Testis (tissue), 2 donors: ENCODE measurements around the gene MPC1L.

Source experiments
- POLR2A ChIP-seq: fragments of 450-650 bp; IDR thresholded peaks from one replicate; pipeline ENCODE4 v1.6.1; 2017; ENCODE audit warnings: antibody characterized with exemption, mild to moderate bottlenecking, moderate library complexity
- TF ChIP-seq, protein P1 (sequence below), 3 experiments: fragments of 450-650 bp in 2 of 3; fragments of 200-600 bp in 1 of 3; sonication (generic) in 1 of 3; IDR thresholded peaks; one replicate each; pipeline ENCODE4 v1.5.1; 2016 to 2019; ENCODE audit warnings: antibody characterized with exemption in 3 of 3, mild to moderate bottlenecking in 2 of 3, moderate library complexity in 1 of 3

DNA sequence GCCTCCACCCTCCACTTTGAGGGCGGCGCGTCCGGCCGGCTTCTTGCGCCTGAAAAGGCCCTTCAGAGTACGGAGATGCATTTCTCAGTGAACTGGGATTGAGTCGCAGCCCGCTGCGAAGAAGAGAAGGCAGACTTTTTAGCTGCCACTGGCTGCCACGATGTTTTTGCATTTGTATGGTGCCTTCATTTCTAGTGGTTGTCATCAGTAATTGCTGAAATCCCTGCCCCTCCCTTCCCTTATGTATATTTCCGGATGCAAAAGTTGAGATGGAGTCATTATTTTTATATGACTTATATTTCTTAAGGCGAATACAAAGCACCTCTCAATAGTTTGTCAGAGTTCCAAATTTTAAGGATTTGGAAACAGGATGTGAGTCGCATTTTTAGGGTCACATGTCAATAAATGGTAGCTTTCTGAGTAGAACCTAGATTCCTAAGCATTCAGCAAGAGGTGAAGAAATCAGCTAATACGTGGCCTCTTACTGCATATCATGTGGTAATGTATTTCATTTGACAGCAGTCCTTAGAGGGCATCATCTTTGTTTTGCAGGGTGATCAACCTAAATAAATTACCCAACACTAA, 41.8 kb upstream of the MPC1L start:
- TF ChIP-seq, protein P1, sequence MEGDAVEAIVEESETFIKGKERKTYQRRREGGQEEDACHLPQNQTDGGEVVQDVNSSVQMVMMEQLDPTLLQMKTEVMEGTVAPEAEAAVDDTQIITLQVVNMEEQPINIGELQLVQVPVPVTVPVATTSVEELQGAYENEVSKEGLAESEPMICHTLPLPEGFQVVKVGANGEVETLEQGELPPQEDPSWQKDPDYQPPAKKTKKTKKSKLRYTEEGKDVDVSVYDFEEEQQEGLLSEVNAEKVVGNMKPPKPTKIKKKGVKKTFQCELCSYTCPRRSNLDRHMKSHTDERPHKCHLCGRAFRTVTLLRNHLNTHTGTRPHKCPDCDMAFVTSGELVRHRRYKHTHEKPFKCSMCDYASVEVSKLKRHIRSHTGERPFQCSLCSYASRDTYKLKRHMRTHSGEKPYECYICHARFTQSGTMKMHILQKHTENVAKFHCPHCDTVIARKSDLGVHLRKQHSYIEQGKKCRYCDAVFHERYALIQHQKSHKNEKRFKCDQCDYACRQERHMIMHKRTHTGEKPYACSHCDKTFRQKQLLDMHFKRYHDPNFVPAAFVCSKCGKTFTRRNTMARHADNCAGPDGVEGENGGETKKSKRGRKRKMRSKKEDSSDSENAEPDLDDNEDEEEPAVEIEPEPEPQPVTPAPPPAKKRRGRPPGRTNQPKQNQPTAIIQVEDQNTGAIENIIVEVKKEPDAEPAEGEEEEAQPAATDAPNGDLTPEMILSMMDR (IDR thresholded peaks at IDR 0.05), result no peak
- TF ChIP-seq POLR2A, result no peak
